ENCODE measurements around the gene PRAC1. TPM values are rescaled to one million over a fixed set of nuclear protein-coding genes. Genes with fewer than 3 reads are reported as not detected.

Gene PRAC1
- total and polyA plus RNA-seq, 2 donors (not counting 3 experiments of a cell fraction or from before 2014, with no cell fraction given), result not detected

DNA sequence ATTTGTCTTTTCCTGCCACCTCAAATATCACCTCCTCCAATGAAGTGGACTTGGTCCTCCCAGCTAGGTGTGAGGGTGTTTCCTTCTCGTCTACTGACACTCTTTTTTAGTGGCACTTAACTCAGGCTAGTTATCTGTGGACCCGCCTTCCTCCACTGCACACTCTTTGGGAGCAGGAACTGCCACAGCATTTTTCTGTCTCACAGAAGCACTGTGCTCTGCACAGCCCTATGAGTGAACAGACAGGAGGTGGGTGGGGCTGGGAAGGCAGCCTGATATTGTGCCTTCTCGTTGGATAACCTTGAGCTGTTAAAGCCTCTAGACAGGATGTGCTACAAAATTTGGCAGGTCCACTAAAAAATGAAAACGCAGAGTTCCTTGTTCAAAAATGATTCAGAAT, 38.1 kb upstream of the PRAC1 start:
- H3K9me1 ChIP-seq (replicated peaks; ENCODE audit: control insufficient read depth, extremely low read depth, insufficient read depth, low read length), result no peaks in the 10 kb centered on the region
- no peaks in the 10 kb centered on the region for H4K20me1 ChIP-seq (replicated peaks; ENCODE audit: control insufficient read depth, extremely low read depth, insufficient read depth, low read length)
- intact Hi-C loops (cut with micrococcal nuclease), result no loop called here
- BruUV-seq (replicated peaks), result no TSS peak
- no peak overlapping the region for H3K27ac ChIP-seq (ENCODE audit: insufficient read depth, low read depth, low read length)
- H3K9ac ChIP-seq (replicated peaks; ENCODE audit: extremely low read depth, insufficient read depth, low read length), result no peak overlapping the region
- H2AFZ ChIP-seq (ENCODE audit: low read depth, low read length), result no peak overlapping the region
- TF ChIP-seq GATA2 (IDR thresholded peaks at IDR 0.05; ENCODE audit: insufficient read depth, insufficient read length, low read depth, low read length) (no peak), FOS (IDR thresholded peaks at IDR 0.05; ENCODE audit: borderline replicate concordance, insufficient read depth, low read length) (no peak), EZH2 (IDR thresholded peaks at IDR 0.05; ENCODE audit: borderline replicate concordance, low read depth, low read length, severe bottlenecking) (no peak), JUN (IDR thresholded peaks at IDR 0.05; ENCODE audit: borderline replicate concordance, insufficient read depth, insufficient read length, low read depth) (no peak), POLR2A (IDR thresholded peaks at IDR 0.05; ENCODE audit: low read depth, low read length) (no peak), POLR2AphosphoS5 (IDR thresholded peaks at IDR 0.05; ENCODE audit: insufficient read depth, low read depth, low read length) (no peak), MYC (IDR thresholded peaks at IDR 0.05; ENCODE audit: low read depth, low read length) (no peak)
- TF ChIP-seq, protein P1, sequence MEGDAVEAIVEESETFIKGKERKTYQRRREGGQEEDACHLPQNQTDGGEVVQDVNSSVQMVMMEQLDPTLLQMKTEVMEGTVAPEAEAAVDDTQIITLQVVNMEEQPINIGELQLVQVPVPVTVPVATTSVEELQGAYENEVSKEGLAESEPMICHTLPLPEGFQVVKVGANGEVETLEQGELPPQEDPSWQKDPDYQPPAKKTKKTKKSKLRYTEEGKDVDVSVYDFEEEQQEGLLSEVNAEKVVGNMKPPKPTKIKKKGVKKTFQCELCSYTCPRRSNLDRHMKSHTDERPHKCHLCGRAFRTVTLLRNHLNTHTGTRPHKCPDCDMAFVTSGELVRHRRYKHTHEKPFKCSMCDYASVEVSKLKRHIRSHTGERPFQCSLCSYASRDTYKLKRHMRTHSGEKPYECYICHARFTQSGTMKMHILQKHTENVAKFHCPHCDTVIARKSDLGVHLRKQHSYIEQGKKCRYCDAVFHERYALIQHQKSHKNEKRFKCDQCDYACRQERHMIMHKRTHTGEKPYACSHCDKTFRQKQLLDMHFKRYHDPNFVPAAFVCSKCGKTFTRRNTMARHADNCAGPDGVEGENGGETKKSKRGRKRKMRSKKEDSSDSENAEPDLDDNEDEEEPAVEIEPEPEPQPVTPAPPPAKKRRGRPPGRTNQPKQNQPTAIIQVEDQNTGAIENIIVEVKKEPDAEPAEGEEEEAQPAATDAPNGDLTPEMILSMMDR (IDR thresholded peaks at IDR 0.05; ENCODE audit: extremely low read depth in 1 of 2, insufficient read depth in 1 of 2, low read depth in 1 of 2, low read length in 2 of 2), result no peak
- H3K4me3 ChIP-seq (replicated peaks in 1 of 3; ENCODE audit: insufficient read depth in 1 of 3, low read depth in 1 of 3, low read length in 3 of 3), result no peak overlapping the region
- no peak for FAIRE-seq
- H3K9me3 ChIP-seq (replicated peaks; ENCODE audit: control insufficient read depth, insufficient read depth, low read length), result no peaks in the 10 kb centered on the region
- peaks cover 5% of the 10 kb centered on the region for H3K4me1 ChIP-seq (ENCODE audit: control insufficient read depth, extremely low read depth, insufficient read depth, low read length)
- no peak for DNase-seq (ENCODE audit: low read depth, low spot score)
- ChIA-PET POLR2A (no interaction called here), CTCF (interaction anchor here (1.0 to 1.1 kb wide), 2 partner anchors 28 to 119 kb away, joined by 3 to 4 read pairs; no protein-coding TSS in a partner anchor)
- dilution Hi-C loops (cut with MboI; ENCODE audit: extremely low pct_ligation_motif_present, low sequenced_read_pairs), result loop anchor here (25.0 kb wide), 1 partner anchor 98 kb away; no protein-coding TSS in a partner anchor
- no peaks in the 10 kb centered on the region for H3K36me3 ChIP-seq (ENCODE audit: control insufficient read depth in 2 of 2, extremely low read depth in 1 of 2, insufficient read depth in 2 of 2, low read length in 2 of 2)
- H3K79me2 ChIP-seq (ENCODE audit: control insufficient read depth, insufficient read depth, low read length), result no peaks in the 10 kb centered on the region
- H3K27me3 ChIP-seq (ENCODE audit: control insufficient read depth in 2 of 2, insufficient read depth in 2 of 2, low read length in 2 of 2), result peaks cover 19 to 34% of the 10 kb centered on the region in 2 experiments
- H3K4me2 ChIP-seq (ENCODE audit: insufficient read depth, low read length), result no peak overlapping the region
